Panc1 (cell line): Measurements from ENCODE around the gene PARM1. TPM values are rescaled to one million over a fixed set of nuclear protein-coding genes. Genes with fewer than 3 reads are reported as not detected.

Experiments
- ATAC-seq: fragments of 200-7000 bp; cut with Tn5 transposase; 2 replicates; pipeline ENCODE4 v1.9.1; 2020; ENCODE audit warnings: mild to moderate bottlenecking, moderate library complexity
- BruUV-seq: library from RNA; stranded (reverse); fragments of 400-500 nt; replicated peaks from 2 replicates; lab custom pipeline; 2021; lab: Mats Ljungman, UMichigan
- CTCF ChIA-PET: fragments of 300-600 bp; sonication (Branson Sonifier 250); formaldehyde crosslinking; loops from one replicate; lab custom pipeline; 2022; ENCODE audit warnings: antibody characterized with exemption; lab: Charles Lee
- POLR2A ChIA-PET: fragments of 300-600 bp; sonication (Branson Sonifier 250); formaldehyde crosslinking; loops from one replicate; lab custom pipeline; 2022; ENCODE audit warnings: antibody characterized with exemption; lab: Charles Lee
- DNase-seq: peaks from one replicate; pipeline ENCODE4 v3.0.0-alpha.2; 2010; ENCODE audit warnings: low read depth, low spot score
- H3K27ac ChIP-seq: 2 replicates; pipeline ENCODE4 v1.5.1; 2011; ENCODE audit warnings: mild to moderate bottlenecking, low read length, inconsistent platforms
- H3K27me3 ChIP-seq: fragments of 200-500 bp; sonication (Bioruptor generic); 2 replicates; pipeline ENCODE4 v1.6.0; 2014; ENCODE audit warnings: low read length, inconsistent platforms; ENCODE audit not compliant: control insufficient read depth, insufficient read depth
- H3K36me3 ChIP-seq: fragments of 200-500 bp; sonication (Bioruptor generic); 2 replicates; pipeline ENCODE4 v1.5.1; 2014; ENCODE audit warnings: inconsistent platforms, mild to moderate bottlenecking, low read length, moderate library complexity; ENCODE audit not compliant: control insufficient read depth, insufficient read depth
- H3K4me1 ChIP-seq: 2 replicates; pipeline ENCODE4 v1.5.1; 2011; ENCODE audit warnings: inconsistent platforms, mild to moderate bottlenecking, low read length, moderate library complexity; ENCODE audit not compliant: control insufficient read depth, insufficient read depth
- H3K4me3 ChIP-seq, 2 experiments: 2 replicates each; pipeline ENCODE4 v1.5.1; 2011 to 2012; ENCODE audit warnings: low read depth in 2 of 2, low read length in 2 of 2, mild to moderate bottlenecking in 2 of 2, inconsistent platforms in 1 of 2, moderate library complexity in 1 of 2
- H3K9me3 ChIP-seq: fragments of 200-500 bp; sonication (Bioruptor generic); 2 replicates; pipeline ENCODE4 v1.5.1; 2014; ENCODE audit warnings: low read depth, mild to moderate bottlenecking, inconsistent platforms, low read length, moderate library complexity; ENCODE audit not compliant: control insufficient read depth, insufficient read depth
- POLR2AphosphoS5 ChIP-seq: IDR thresholded peaks from 2 replicates; pipeline ENCODE4 v1.6.1; 2012; ENCODE audit warnings: mild to moderate bottlenecking, low read depth, low read length, moderate library complexity
- SIN3A ChIP-seq: IDR thresholded peaks from 2 replicates; pipeline ENCODE4 v1.6.1; 2012; ENCODE audit warnings: low read depth, mild to moderate bottlenecking, low read length, moderate library complexity, borderline replicate concordance; ENCODE audit not compliant: insufficient read depth
- TCF7L2 ChIP-seq: IDR thresholded peaks from 2 replicates; pipeline ENCODE4 v1.6.1; 2011; ENCODE audit warnings: mild to moderate bottlenecking, low read depth, low read length, inconsistent platforms
- in situ Hi-C: cut with HindIII; loops from 2 replicates; pipeline ENCODE4 v1.10.0; 2016; ENCODE audit warnings: low sequenced_read_pairs, low pct_unique_long_range_greater_than_20kb
- intact Hi-C: fragments of 100-400 bp; cut with micrococcal nuclease; formaldehyde crosslinking; loops from one replicate; pipeline ENCODE4 v1.10.0; 2022; ENCODE audit not compliant: unreplicated experiment
- total RNA-seq: library from RNA; stranded (reverse); gene quantifications from one replicate; pipeline ENCODE4 v1.2.1, GENCODE V29; 2021; ENCODE audit not compliant: unreplicated experiment
- TF ChIP-seq, protein P1 (sequence below), 2 experiments: IDR thresholded peaks; 2 replicates each; pipeline ENCODE4 v1.6.1; 2011 to 2012; ENCODE audit warnings: low read depth in 2 of 2, control low read depth in 1 of 2, low read length in 1 of 2, mild to moderate bottlenecking in 1 of 2, moderate library complexity in 1 of 2; ENCODE audit not compliant: insufficient read depth in 1 of 2
- TF ChIP-seq, protein P2 (sequence below): fragments of 450-650 bp; IDR thresholded peaks from 2 replicates; pipeline ENCODE4 v1.5.1; 2017; ENCODE audit warnings: mild to moderate bottlenecking

PARM1 gene
- total RNA-seq, 1 experiment from 2014 or later = 0.21 TPM

DNA sequence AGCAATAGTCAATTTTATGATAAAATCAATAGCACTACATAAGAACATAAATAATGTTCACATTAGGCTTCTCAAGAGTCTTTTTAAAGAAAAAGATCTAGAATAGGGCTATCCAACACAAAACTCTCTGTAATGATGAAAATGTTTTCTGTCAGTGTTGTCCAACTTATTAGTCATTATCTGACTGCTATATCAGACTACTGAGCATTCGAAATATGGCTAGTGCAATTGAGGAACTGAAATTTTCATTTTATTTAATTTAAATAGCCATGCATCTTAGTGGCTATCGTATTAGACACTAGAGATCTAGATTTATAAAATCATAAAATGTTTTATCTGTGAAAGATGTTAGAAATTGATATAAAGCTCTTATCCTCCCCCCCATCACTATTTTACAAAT lies 26.0 kb downstream of the PARM1 start:
- Histone ChIP-seq H3K9me3 (no peaks in the 10 kb centered on the region), H3K27me3 (no peaks in the 10 kb centered on the region), H3K4me3 (no peak overlapping the region), H3K36me3 (no peaks in the 10 kb centered on the region), H3K4me1 (no peaks in the 10 kb centered on the region), H3K27ac (no peak overlapping the region)
- CTCF ChIA-PET = no interaction called here
- intact Hi-C loops = no loop called here
- POLR2A ChIA-PET = no interaction called here
- ATAC-seq (no peak), DNase-seq (no peak)
- TF ChIP-seq, protein P1, sequence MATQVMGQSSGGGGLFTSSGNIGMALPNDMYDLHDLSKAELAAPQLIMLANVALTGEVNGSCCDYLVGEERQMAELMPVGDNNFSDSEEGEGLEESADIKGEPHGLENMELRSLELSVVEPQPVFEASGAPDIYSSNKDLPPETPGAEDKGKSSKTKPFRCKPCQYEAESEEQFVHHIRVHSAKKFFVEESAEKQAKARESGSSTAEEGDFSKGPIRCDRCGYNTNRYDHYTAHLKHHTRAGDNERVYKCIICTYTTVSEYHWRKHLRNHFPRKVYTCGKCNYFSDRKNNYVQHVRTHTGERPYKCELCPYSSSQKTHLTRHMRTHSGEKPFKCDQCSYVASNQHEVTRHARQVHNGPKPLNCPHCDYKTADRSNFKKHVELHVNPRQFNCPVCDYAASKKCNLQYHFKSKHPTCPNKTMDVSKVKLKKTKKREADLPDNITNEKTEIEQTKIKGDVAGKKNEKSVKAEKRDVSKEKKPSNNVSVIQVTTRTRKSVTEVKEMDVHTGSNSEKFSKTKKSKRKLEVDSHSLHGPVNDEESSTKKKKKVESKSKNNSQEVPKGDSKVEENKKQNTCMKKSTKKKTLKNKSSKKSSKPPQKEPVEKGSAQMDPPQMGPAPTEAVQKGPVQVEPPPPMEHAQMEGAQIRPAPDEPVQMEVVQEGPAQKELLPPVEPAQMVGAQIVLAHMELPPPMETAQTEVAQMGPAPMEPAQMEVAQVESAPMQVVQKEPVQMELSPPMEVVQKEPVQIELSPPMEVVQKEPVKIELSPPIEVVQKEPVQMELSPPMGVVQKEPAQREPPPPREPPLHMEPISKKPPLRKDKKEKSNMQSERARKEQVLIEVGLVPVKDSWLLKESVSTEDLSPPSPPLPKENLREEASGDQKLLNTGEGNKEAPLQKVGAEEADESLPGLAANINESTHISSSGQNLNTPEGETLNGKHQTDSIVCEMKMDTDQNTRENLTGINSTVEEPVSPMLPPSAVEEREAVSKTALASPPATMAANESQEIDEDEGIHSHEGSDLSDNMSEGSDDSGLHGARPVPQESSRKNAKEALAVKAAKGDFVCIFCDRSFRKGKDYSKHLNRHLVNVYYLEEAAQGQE (IDR thresholded peaks at IDR 0.05; ENCODE audit: insufficient read depth in 1 of 2, low read depth in 2 of 2, low read length in 1 of 2) = no peak
- TF ChIP-seq TCF7L2 (no peak), SIN3A (no peak), POLR2AphosphoS5 (no peak)
- TF ChIP-seq, protein P2, sequence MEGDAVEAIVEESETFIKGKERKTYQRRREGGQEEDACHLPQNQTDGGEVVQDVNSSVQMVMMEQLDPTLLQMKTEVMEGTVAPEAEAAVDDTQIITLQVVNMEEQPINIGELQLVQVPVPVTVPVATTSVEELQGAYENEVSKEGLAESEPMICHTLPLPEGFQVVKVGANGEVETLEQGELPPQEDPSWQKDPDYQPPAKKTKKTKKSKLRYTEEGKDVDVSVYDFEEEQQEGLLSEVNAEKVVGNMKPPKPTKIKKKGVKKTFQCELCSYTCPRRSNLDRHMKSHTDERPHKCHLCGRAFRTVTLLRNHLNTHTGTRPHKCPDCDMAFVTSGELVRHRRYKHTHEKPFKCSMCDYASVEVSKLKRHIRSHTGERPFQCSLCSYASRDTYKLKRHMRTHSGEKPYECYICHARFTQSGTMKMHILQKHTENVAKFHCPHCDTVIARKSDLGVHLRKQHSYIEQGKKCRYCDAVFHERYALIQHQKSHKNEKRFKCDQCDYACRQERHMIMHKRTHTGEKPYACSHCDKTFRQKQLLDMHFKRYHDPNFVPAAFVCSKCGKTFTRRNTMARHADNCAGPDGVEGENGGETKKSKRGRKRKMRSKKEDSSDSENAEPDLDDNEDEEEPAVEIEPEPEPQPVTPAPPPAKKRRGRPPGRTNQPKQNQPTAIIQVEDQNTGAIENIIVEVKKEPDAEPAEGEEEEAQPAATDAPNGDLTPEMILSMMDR = no peak
- no TSS peak for BruUV-seq
- in situ Hi-C loops = no loop called here

DNA sequence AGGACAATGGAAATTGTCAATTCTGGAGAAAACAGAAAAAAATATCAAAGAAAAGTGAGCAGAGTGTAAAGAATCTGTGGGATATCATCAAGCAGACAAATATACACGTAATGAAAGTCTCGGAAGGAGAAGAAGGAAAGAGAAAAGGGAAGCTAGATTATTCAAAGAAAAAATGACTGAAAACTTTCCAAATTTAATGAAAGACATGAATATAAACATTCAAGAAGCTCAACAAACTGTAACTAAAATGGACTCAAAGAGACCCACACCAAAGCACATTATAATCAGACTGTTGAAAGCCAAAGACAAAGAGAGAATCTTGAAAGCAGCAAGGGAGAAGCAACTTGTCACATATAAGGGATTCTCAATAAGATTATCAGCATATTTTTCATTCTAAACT lies 28.3 kb downstream of the PARM1 start:
- ChIA-PET POLR2A (no interaction called here), CTCF (no interaction called here)
- DNase-seq (no peak), ATAC-seq (no peak)
- no TSS peak for BruUV-seq
- Histone ChIP-seq H3K4me3 (no peak overlapping the region), H3K36me3 (no peaks in the 10 kb centered on the region), H3K27me3 (no peaks in the 10 kb centered on the region), H3K4me1 (no peaks in the 10 kb centered on the region), H3K27ac (no peak overlapping the region), H3K9me3 (no peaks in the 10 kb centered on the region)
- in situ Hi-C loops (no loop called here), intact Hi-C loops (no loop called here)
- TF ChIP-seq SIN3A = no peak
- TF ChIP-seq, protein P1 (IDR thresholded peaks at IDR 0.05; ENCODE audit: insufficient read depth in 1 of 2, low read depth in 2 of 2, low read length in 1 of 2) = no peak
- TF ChIP-seq POLR2AphosphoS5 = no peak
- TF ChIP-seq, protein P2 = no peak
- TF ChIP-seq TCF7L2 = no peak
